Endometrial microvascular endothelial cells (primary cell): ENCODE results near the gene CSF1. TPM values are rescaled to one million over a fixed set of nuclear protein-coding genes. Genes with fewer than 3 reads are reported as not detected.

Experiments
- in situ Hi-C: cut with HindIII; loops from 2 replicates; pipeline ENCODE4 v1.10.0; 2017; ENCODE audit warnings: low sequenced_read_pairs, low pct_unique_long_range_greater_than_20kb; ENCODE audit errors: inconsistent ontology term
- total RNA-seq: library from RNA; depleted of rRNA; stranded (reverse); fragments of >200 nt; gene quantifications from one replicate; pipeline ENCODE4 v1.2.3, GENCODE V29; 2015; ENCODE audit errors: inconsistent ontology term

CSF1 gene
- total RNA-seq, 1 donor from 2014 or later: 8.9 TPM

DNA sequence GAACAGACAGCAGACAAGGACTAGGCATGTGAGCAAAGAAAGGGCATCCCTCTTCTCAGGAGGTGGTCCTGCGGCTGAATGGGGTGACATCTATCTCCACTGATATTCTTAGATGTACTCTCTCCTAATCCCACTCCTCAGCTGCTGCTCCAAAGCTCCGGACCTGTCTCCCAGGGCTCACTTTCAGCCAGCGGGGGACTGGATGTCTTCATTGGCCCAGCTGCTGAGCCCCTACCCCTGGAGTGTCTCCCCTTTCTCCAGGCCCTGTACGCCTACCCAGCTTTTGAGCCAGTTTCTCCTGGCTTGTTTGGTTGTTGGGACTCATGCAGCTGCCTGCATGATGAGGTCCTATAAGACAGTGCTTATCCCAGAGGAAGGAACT is 28.8 kb upstream of the CSF1 start:
- in situ Hi-C loops: no loop called here

GRCh38 chr1:109882288-109883245 is 28.1 kb upstream of the CSF1 start:
- in situ Hi-C loops: no loop called here

GRCh38 chr1:109883248-109883955 is 27.2 kb upstream of the CSF1 start:
- in situ Hi-C loops: no loop called here

- in situ Hi-C loops: no loop called here
Measured at GRCh38 chr1:109884242-109884891, 26.3 kb upstream of the CSF1 start.

GRCh38 chr1:109885589-109885988 is 25.1 kb upstream of the CSF1 start:
- in situ Hi-C loops: no loop called here

- in situ Hi-C loops: no loop called here
Measured at GRCh38 chr1:109886827-109887226, 23.8 kb upstream of the CSF1 start.

GRCh38 chr1:109887271-109887670 is 23.4 kb upstream of the CSF1 start:
- in situ Hi-C loops: no loop called here

DNA sequence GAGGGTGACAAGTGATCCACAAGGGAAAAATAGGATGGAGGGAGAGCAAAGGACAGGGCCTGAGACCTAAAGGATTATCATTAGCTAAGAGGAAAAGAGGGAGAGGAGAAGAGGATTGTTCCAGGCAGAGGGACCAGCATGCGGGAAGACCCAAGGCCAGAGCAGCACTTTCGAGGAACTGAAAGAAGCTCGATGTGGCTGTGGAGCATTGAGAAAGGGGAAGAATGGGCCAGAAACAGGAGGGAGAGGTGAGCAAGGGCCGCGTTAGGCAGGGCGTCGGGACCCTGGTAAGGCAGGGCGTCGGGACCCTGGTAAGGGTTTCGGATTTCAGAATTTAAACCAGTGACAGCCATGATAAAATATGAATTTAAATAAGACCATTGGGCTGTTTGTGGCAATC is 22.8 kb upstream of the CSF1 start:
- in situ Hi-C loops: no loop called here

- in situ Hi-C loops: no loop called here
Measured at GRCh38 chr1:109889094-109889493, 21.6 kb upstream of the CSF1 start.

- in situ Hi-C loops: no loop called here
Measured at GRCh38 chr1:109890115-109890953, 20.3 kb upstream of the CSF1 start.

DNA sequence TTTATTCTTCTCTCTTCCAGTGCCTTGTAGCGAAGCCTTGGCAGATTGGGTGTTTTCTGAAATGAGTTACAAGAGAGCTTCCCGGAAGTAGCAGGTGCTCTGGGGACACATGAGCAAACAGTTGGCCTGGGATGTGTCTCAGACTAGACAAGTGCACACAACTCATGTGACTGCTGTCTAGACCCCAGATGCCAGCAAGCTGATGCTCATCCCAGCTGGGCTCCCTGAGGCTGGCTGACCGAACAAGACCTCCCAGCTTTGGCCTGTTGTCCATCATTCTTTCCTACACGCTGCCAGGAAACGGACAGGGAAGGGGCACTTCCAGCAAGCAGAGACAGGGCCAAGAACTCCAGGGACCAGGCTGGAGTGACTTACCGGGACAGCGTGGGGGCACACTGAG is 18.7 kb upstream of the CSF1 start:
- in situ Hi-C loops: no loop called here

- in situ Hi-C loops: no loop called here
Measured at GRCh38 chr1:109892561-109893368, 17.9 kb upstream of the CSF1 start.

- in situ Hi-C loops: no loop called here
Measured at GRCh38 chr1:109893532-109894171, 17.0 kb upstream of the CSF1 start.

DNA sequence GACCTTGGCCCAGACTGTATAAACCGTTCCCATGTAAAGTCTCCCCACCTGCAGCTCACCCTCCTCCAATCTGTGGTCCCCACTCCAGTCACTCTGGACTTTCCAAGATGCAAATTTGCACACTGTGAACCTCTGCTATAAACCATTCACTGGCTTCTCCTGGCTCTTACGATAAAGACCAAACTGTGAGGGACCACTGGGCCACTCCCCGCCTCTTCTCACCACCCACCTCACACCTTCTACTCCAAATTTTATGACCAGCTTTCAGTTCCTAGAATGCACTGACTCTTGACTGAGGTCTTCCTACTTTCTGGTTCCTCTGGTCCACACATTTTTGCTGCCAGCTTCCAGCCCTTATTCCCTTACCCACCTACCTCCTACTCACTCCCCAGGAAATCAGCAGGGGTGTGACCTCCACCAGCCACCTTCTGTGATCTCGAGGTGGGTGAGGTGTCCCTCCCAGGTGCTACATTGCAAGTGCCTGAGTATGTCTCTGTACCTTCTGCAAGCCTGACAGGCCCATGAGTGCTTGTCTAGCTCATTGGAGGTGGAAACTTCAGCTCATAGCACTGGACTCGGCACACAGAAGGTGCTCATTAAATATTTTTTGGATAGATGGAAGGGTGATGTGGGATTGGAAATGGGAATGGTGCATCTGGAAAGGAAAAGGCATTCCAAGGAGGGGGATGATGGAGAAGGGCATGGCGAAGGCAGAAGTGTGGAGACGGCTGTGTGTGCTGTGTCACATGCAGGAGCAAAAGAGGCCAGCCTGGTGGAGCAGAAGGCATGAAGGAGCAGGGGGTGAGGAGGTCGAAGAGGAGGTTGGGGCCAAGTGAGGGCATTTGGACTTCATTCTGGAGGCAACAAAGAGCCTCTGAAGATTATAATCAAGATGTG is 15.6 kb upstream of the CSF1 start:
- in situ Hi-C loops: no loop called here

DNA sequence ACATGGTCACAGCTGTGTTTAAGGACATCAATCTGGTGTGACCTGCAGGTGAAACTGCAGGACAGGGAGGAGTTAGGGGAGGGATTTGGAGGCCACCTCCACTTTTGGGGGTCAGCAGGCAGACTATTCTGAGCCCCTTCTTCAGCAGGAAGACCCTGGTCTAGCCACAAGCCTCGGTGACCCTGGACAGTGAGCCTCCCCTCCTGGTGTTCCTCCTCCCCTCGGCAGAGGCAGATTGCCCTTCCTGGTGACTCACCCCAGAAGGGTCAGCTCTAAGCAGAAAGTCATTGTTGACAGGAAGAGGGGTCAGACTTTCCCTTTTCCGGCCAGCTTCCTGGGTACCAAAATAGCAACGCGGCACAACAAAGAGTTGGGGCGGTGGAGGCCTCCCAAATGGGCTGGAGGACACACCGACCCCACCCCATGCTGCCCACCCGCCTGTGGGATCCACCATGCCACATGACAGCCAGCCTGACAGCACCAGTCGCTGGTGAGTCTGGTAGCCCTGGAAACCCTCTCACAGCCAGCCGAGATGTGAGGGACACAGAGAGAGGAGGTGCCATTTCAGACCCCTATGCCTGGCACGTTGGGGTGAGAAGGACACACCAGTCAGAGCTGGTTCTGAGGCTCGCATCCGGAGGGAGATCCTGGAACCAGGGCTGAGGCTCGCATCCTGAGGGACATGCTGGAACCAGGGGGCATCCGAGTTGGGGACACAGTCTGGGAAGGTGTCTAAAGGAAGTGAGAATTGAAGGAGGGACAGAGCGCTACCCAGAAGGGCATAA is 14.7 kb upstream of the CSF1 start:
- in situ Hi-C loops: no loop called here

- in situ Hi-C loops: no loop called here
Measured at GRCh38 chr1:109896681-109897080, 14.0 kb upstream of the CSF1 start.
